GM12878 (cell line): ENCODE data around the gene PES1.

ENCODE experiments used
- CHD4 ChIP-seq: fragments of 200-600 bp; sonication (generic); IDR thresholded peaks from 2 replicates; pipeline ENCODE4 v1.6.1; 2016; ENCODE audit warnings: mild to moderate bottlenecking
- TF ChIP-seq, protein P1 (sequence below): fragments of 450-650 bp; IDR thresholded peaks from 2 replicates; pipeline ENCODE4 v1.6.1; 2017; ENCODE audit warnings: mild to moderate bottlenecking
- TF ChIP-seq, protein P2 (sequence below): fragments of 450-650 bp; IDR thresholded peaks from 2 replicates; pipeline ENCODE4 v1.6.1; 2016; ENCODE audit warnings: mild to moderate bottlenecking, moderate library complexity, borderline replicate concordance

DNA sequence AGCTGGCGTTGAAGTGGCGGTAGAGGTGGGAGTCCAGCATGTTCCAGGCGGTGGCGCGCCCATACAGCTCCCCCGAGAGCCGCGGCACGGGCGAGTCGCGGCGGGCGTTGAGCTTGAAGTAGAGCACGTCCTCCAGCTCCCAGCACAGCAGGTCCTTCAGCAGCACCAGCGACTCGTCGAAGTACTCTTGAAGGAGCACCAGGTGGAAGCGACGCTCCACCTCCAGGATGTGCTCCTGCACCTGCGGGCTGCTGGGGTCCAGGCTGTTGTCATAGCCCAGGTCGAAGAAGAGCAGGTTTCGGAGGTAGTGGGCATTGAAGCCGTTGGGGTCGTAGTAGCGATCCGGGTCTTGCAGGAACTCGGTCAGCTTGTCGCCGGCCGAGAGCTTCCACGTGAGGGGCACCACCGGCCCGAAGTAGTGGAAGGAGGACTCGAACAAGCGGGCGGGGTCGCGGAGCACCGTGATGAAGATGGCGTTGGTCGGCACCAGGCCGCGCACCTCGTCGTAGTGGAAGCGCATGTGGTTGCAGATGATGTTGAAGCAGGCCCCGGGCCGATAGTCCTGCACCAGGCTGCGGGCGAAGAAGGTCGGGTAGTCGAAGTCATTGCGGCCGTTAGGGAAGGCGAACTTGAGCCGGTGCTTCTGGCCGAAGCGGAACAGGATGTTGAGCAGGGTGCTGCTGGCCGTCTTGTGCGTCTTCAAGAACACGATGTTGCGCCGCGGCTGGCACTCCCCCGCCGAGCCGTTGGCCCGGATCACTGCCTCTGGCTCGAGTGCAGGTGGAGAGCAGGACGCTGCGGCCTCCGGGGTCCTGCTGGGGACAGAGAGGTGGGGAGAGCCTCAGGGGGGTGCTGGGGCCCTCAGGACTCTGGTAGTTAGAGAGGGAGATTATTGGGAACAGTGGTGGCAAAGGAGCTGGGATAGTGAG lies 36.2 kb downstream of the PES1 start:
- TF ChIP-seq, protein P1, sequence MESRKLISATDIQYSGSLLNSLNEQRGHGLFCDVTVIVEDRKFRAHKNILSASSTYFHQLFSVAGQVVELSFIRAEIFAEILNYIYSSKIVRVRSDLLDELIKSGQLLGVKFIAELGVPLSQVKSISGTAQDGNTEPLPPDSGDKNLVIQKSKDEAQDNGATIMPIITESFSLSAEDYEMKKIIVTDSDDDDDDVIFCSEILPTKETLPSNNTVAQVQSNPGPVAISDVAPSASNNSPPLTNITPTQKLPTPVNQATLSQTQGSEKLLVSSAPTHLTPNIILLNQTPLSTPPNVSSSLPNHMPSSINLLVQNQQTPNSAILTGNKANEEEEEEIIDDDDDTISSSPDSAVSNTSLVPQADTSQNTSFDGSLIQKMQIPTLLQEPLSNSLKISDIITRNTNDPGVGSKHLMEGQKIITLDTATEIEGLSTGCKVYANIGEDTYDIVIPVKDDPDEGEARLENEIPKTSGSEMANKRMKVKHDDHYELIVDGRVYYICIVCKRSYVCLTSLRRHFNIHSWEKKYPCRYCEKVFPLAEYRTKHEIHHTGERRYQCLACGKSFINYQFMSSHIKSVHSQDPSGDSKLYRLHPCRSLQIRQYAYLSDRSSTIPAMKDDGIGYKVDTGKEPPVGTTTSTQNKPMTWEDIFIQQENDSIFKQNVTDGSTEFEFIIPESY, result no peak
- TF ChIP-seq, protein P2, sequence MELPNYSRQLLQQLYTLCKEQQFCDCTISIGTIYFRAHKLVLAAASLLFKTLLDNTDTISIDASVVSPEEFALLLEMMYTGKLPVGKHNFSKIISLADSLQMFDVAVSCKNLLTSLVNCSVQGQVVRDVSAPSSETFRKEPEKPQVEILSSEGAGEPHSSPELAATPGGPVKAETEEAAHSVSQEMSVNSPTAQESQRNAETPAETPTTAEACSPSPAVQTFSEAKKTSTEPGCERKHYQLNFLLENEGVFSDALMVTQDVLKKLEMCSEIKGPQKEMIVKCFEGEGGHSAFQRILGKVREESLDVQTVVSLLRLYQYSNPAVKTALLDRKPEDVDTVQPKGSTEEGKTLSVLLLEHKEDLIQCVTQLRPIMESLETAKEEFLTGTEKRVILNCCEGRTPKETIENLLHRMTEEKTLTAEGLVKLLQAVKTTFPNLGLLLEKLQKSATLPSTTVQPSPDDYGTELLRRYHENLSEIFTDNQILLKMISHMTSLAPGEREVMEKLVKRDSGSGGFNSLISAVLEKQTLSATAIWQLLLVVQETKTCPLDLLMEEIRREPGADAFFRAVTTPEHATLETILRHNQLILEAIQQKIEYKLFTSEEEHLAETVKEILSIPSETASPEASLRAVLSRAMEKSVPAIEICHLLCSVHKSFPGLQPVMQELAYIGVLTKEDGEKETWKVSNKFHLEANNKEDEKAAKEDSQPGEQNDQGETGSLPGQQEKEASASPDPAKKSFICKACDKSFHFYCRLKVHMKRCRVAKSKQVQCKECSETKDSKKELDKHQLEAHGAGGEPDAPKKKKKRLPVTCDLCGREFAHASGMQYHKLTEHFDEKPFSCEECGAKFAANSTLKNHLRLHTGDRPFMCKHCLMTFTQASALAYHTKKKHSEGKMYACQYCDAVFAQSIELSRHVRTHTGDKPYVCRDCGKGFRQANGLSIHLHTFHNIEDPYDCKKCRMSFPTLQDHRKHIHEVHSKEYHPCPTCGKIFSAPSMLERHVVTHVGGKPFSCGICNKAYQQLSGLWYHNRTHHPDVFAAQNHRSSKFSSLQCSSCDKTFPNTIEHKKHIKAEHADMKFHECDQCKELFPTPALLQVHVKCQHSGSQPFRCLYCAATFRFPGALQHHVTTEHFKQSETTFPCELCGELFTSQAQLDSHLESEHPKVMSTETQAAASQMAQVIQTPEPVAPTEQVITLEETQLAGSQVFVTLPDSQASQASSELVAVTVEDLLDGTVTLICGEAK, result no peak
- no peak for TF ChIP-seq CHD4
